ENCODE data around the gene VWA2. TPM values are rescaled to one million over a fixed set of nuclear protein-coding genes. Genes with fewer than 3 reads are reported as not detected.

The VWA2 gene
- polyA plus RNA-seq, 1 of the 3 experiments (the other 2 are of a cell fraction), result not detected

- ChIA-PET CTCF (interaction anchor here (1.0 to 4.8 kb wide), 2 partner anchors 23 to 502 kb away, joined by 3 to 23 read pairs; no protein-coding TSS in a partner anchor), POLR2A (no interaction called here)
- Histone ChIP-seq H3K36me3 (replicated peaks in 1 of 2; ENCODE audit: control insufficient read depth in 1 of 2, insufficient read depth in 2 of 2, low read length in 1 of 2) (no peaks in the 10 kb centered on the region), H3K9me2 (no peaks in the 10 kb centered on the region), H3F3A (replicated peaks; ENCODE audit: insufficient read depth) (no peaks in the 10 kb centered on the region), H3K9ac (no peak overlapping the region), H3K4me2 (no peak overlapping the region), H2AFZ (ENCODE audit: low read depth) (no peak overlapping the region), H3K27ac (ENCODE audit: low read depth in 2 of 2, low read length in 1 of 2) (no peak overlapping the region), H3K4me3 (ENCODE audit: low read depth in 2 of 2, low read length in 1 of 2) (no peak overlapping the region), H4K20me1 (ENCODE audit: insufficient read depth) (no peaks in the 10 kb centered on the region), H3K9me3 (no peaks in the 10 kb centered on the region), H3K79me2 (ENCODE audit: insufficient read depth) (no peaks in the 10 kb centered on the region), H3K27me3 (ENCODE audit: insufficient read depth) (no peaks in the 10 kb centered on the region; the same call in 1 of the 2 replicates), H3K4me1 (ENCODE audit: control insufficient read depth in 1 of 2, insufficient read depth in 2 of 2, low read depth in 1 of 2, low read length in 1 of 2) (peaks cover 0 to 7% of the 10 kb centered on the region in 2 experiments; a peak in 1 of 4 replicates)
- WGBS (ENCODE audit: low lambda C conversion rate), result 60% methylated on average over 5 of the region's 5 CpGs
- DNase-seq, result no peak
- TF ChIP-seq, protein P1, sequence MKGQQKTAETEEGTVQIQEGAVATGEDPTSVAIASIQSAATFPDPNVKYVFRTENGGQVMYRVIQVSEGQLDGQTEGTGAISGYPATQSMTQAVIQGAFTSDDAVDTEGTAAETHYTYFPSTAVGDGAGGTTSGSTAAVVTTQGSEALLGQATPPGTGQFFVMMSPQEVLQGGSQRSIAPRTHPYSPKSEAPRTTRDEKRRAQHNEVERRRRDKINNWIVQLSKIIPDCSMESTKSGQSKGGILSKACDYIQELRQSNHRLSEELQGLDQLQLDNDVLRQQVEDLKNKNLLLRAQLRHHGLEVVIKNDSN (IDR thresholded peaks at IDR 0.05; ENCODE audit: borderline replicate concordance, low read depth), result no peak
- TF ChIP-seq EZH2phosphoT487 (IDR thresholded peaks at IDR 0.05; ENCODE audit: borderline replicate concordance, low read depth) (no peak), GATA2 (CRISPR knock-in tag; IDR thresholded peaks at IDR 0.05) (no peak), TAF1 (IDR thresholded peaks at IDR 0.05; ENCODE audit: borderline replicate concordance, low read depth, low read length) (no peak), POLR2AphosphoS5 (IDR thresholded peaks at IDR 0.05; ENCODE audit: low read depth, low read length) (no peak), IRF3 (IDR thresholded peaks at IDR 0.05; ENCODE audit: low read depth, low read length) (no peak), MEF2A (IDR thresholded peaks at IDR 0.05; ENCODE audit: borderline replicate concordance, low read depth) (no peak), CTCF (IDR thresholded peaks at IDR 0.05) (no peak), JUND (IDR thresholded peaks at IDR 0.05) (no peak), RCOR1 (IDR thresholded peaks at IDR 0.05; ENCODE audit: low read length) (no peak), FOXJ3 (CRISPR knock-in tag; IDR thresholded peaks at IDR 0.05) (no peak), EP300 (IDR thresholded peaks at IDR 0.05; ENCODE audit: borderline replicate concordance in 1 of 2, low read depth in 1 of 2, low read length in 1 of 2) (no peak), CHD2 (IDR thresholded peaks at IDR 0.05; ENCODE audit: low read length, partially characterized antibody) (no peak)
Observed at GRCh38 chr10:114281461-114281860, 42.4 kb downstream of the VWA2 start.

- ChIA-PET POLR2A (no interaction called here), CTCF (interaction anchor here (4.8 kb wide), 1 partner anchor 21 kb away, joined by 23 read pairs; no protein-coding TSS in a partner anchor)
- no peak overlapping the region for H3K27ac ChIP-seq (ENCODE audit: low read depth in 2 of 2, low read length in 1 of 2)
- no peaks in the 10 kb centered on the region for H3K79me2 ChIP-seq (ENCODE audit: insufficient read depth)
- TF ChIP-seq SIN3A (IDR thresholded peaks at IDR 0.05; ENCODE audit: borderline replicate concordance, low read depth, low read length), result no peak
- WGBS (ENCODE audit: low lambda C conversion rate), result 79% methylated on average over 2 of the region's 2 CpGs
- H3K4me2 ChIP-seq, result no peak overlapping the region
- no peaks in the 10 kb centered on the region for H3F3A ChIP-seq (replicated peaks; ENCODE audit: insufficient read depth)
- no peaks in the 10 kb centered on the region for H3K36me3 ChIP-seq (replicated peaks in 1 of 2; ENCODE audit: control insufficient read depth in 1 of 2, insufficient read depth in 2 of 2, low read length in 1 of 2)
- peaks cover 0 to 7% of the 10 kb centered on the region in 2 experiments; a peak in 1 of 4 replicates for H3K4me1 ChIP-seq (ENCODE audit: control insufficient read depth in 1 of 2, insufficient read depth in 2 of 2, low read depth in 1 of 2, low read length in 1 of 2)
- H4K20me1 ChIP-seq (ENCODE audit: insufficient read depth), result no peaks in the 10 kb centered on the region
- H3K9ac ChIP-seq, result no peak overlapping the region
- H3K9me2 ChIP-seq, result no peaks in the 10 kb centered on the region
- H3K4me3 ChIP-seq (ENCODE audit: low read depth in 2 of 2, low read length in 1 of 2), result no peak overlapping the region
- H3K27me3 ChIP-seq (ENCODE audit: insufficient read depth), result no peaks in the 10 kb centered on the region; the same call in 1 of the 2 replicates
- DNase-seq, result no peak
- no peak overlapping the region for H2AFZ ChIP-seq (ENCODE audit: low read depth)
- no peaks in the 10 kb centered on the region for H3K9me3 ChIP-seq
Observed at GRCh38 chr10:114282526-114282925, 43.5 kb downstream of the VWA2 start.

All from SK-N-SH (cell line).